ENCODE results near the gene NRL.

DNA sequence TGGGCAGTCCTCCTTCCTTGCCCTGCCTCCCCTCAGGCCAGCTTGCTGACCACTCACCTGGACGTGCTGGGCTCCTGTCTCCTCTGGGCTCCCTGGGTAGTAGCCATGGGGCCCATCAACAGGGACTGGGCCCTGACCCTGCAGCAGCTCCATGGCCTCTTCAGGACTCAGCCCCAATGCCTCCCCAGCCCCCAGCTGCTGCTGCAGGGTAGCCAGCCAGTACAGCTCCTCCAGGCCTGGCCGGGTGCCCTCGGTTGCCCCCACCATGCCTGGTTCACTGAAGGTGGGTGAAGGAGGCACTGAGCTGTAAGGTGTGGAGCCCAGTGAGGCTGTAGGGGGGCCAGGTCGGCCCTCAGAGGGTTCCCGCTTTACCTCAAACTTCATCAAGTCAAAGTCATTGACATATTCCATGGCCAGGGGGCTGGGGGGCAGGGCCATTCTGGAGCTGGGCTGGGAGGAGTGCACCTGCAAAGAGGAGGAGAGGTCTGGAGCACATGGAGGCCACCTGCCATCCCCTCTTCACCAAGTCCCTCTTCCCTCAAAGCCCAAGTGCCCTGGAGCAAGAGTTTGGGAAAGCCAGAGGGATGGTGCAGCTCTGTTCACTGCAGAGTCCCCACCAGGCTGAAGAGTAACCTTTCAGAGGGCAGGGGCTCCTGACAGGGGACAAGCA lies 32.2 kb downstream of the NRL start:
- TF ChIP-seq, protein P1, sequence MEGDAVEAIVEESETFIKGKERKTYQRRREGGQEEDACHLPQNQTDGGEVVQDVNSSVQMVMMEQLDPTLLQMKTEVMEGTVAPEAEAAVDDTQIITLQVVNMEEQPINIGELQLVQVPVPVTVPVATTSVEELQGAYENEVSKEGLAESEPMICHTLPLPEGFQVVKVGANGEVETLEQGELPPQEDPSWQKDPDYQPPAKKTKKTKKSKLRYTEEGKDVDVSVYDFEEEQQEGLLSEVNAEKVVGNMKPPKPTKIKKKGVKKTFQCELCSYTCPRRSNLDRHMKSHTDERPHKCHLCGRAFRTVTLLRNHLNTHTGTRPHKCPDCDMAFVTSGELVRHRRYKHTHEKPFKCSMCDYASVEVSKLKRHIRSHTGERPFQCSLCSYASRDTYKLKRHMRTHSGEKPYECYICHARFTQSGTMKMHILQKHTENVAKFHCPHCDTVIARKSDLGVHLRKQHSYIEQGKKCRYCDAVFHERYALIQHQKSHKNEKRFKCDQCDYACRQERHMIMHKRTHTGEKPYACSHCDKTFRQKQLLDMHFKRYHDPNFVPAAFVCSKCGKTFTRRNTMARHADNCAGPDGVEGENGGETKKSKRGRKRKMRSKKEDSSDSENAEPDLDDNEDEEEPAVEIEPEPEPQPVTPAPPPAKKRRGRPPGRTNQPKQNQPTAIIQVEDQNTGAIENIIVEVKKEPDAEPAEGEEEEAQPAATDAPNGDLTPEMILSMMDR (IDR thresholded peaks at IDR 0.05; ENCODE audit: extremely low read depth in 1 of 2, insufficient read depth in 1 of 2, low read depth in 1 of 2, low read length in 2 of 2) = no peak
- TF ChIP-seq POLR2AphosphoS5 (IDR thresholded peaks at IDR 0.05; ENCODE audit: insufficient read depth, low read depth, low read length) = no peak
- no peak for TF ChIP-seq JUN (IDR thresholded peaks at IDR 0.05; ENCODE audit: borderline replicate concordance, insufficient read depth, insufficient read length, low read depth)
- no peak for TF ChIP-seq POLR2A (IDR thresholded peaks at IDR 0.05; ENCODE audit: low read depth, low read length)
- TF ChIP-seq, protein P2, sequence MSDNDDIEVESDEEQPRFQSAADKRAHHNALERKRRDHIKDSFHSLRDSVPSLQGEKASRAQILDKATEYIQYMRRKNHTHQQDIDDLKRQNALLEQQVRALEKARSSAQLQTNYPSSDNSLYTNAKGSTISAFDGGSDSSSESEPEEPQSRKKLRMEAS (IDR thresholded peaks at IDR 0.05; ENCODE audit: insufficient read depth, insufficient read length) = no peak
- no peak for TF ChIP-seq FOS (IDR thresholded peaks at IDR 0.05; ENCODE audit: borderline replicate concordance, insufficient read depth, low read length)
- no peak for TF ChIP-seq MYC (IDR thresholded peaks at IDR 0.05; ENCODE audit: low read depth, low read length)

All from endothelial cell of umbilical vein (primary cell).